ENCODE measurements around the gene PPP2R5B.

- TF ChIP-seq, protein P1, sequence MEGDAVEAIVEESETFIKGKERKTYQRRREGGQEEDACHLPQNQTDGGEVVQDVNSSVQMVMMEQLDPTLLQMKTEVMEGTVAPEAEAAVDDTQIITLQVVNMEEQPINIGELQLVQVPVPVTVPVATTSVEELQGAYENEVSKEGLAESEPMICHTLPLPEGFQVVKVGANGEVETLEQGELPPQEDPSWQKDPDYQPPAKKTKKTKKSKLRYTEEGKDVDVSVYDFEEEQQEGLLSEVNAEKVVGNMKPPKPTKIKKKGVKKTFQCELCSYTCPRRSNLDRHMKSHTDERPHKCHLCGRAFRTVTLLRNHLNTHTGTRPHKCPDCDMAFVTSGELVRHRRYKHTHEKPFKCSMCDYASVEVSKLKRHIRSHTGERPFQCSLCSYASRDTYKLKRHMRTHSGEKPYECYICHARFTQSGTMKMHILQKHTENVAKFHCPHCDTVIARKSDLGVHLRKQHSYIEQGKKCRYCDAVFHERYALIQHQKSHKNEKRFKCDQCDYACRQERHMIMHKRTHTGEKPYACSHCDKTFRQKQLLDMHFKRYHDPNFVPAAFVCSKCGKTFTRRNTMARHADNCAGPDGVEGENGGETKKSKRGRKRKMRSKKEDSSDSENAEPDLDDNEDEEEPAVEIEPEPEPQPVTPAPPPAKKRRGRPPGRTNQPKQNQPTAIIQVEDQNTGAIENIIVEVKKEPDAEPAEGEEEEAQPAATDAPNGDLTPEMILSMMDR (conservative IDR thresholded peaks at IDR 0.05; ENCODE audit: low read length), result no peak
- TF ChIP-seq EZH2phosphoT487 (IDR thresholded peaks at IDR 0.05; ENCODE audit: borderline replicate concordance, low read depth, low read length), result no peak
Measured at GRCh38 chr11:64878223-64878493, 46.3 kb upstream of the PPP2R5B start.

All from OCI-LY7 (cell line).